GM12872 (cell line): ENCODE data around the gene CNTNAP2.

Experiments used
- CTCF ChIP-seq: IDR thresholded peaks from 3 replicates; pipeline ENCODE4 v1.5.1; 2011; ENCODE audit warnings: low read depth, mild to moderate bottlenecking, low read length, moderate library complexity; ENCODE audit not compliant: insufficient read depth

Gene CNTNAP2

GRCh38 chr7:146486519-146486918 is 369.9 kb downstream of the CNTNAP2 start:
- TF ChIP-seq CTCF = no peak

- no peak for TF ChIP-seq CTCF
Observed at GRCh38 chr7:146492017-146492416, 375.4 kb downstream of the CNTNAP2 start.

- TF ChIP-seq CTCF = no peak
Observed at GRCh38 chr7:146494952-146495596, 378.5 kb downstream of the CNTNAP2 start.

GRCh38 chr7:146496657-146497056 is 380.1 kb downstream of the CNTNAP2 start:
- TF ChIP-seq CTCF = no peak

GRCh38 chr7:146499970-146500369 is 383.4 kb downstream of the CNTNAP2 start:
- no peak for TF ChIP-seq CTCF

GRCh38 chr7:146503844-146504243 is 387.2 kb downstream of the CNTNAP2 start:
- TF ChIP-seq CTCF = no peak

GRCh38 chr7:146510088-146510680 is 393.6 kb downstream of the CNTNAP2 start:
- no peak for TF ChIP-seq CTCF
